Measurements from ENCODE around the gene NEUROD2.
A peak's percentile ranks its signal among the peaks of the same experiment; 100 is the strongest.

The NEUROD2 gene

DNA sequence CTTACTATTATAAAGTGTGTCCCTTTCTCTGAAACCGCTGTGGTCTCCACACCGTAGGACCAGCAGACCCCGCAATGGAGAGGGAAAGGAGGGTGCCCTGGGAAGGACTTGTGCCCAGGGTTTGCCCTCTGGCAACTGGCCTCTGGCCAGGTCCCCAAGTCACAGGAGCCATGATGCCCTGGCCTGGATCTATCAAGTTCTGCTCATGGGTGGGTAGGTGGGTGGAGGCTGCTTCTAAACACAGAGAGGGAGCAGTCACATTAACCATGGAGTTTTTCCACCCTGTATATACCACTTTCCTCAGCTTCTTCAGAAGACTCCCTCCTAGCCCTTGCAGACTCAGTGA is 9.4 kb upstream of the NEUROD2 start:
- CTCF ChIA-PET, result interaction anchor here (0.6 to 1.3 kb wide), 4 partner anchors 28 to 138 kb away, joined by 3 to 6 read pairs (median 4); no protein-coding TSS in a partner anchor
- H3K4me3 ChIP-seq (ENCODE audit: low read depth, low read length), result no peak overlapping the region
- no peaks in the 10 kb centered on the region for H3K9me3 ChIP-seq (ENCODE audit: control insufficient read depth, insufficient read depth, low read depth, low read length)
- H3K4me1 ChIP-seq (ENCODE audit: control insufficient read depth, insufficient read depth, low read length), result peaks cover 4% of the 10 kb centered on the region
- no peaks in the 10 kb centered on the region for H3K36me3 ChIP-seq (ENCODE audit: control insufficient read depth in 2 of 2, insufficient read depth in 1 of 2, low read length in 2 of 2)
- TF ChIP-seq ZNF138 (tag by site-specific recombination; IDR thresholded peaks at IDR 0.05; ENCODE audit: borderline replicate concordance), result no peak
- no peak for TF ChIP-seq ZNF621 (tag by site-specific recombination; IDR thresholded peaks at IDR 0.05)
- no peak for TF ChIP-seq ZNF202 (tag by site-specific recombination; IDR thresholded peaks at IDR 0.05; ENCODE audit: borderline replicate concordance)
- no peak for TF ChIP-seq ZNF302 (tag by site-specific recombination; IDR thresholded peaks at IDR 0.05; ENCODE audit: low read depth)
- TF ChIP-seq ZNF140 (tag by site-specific recombination; IDR thresholded peaks at IDR 0.05), result no peak
- TF ChIP-seq ZNF707 (tag by site-specific recombination; IDR thresholded peaks at IDR 0.05), result no peak
- no peak for TF ChIP-seq ZNF544 (tag by site-specific recombination; IDR thresholded peaks at IDR 0.05)
- TF ChIP-seq ZNF223 (tag by site-specific recombination; IDR thresholded peaks at IDR 0.05), result no peak
- no peak for TF ChIP-seq ZNF548 (tag by site-specific recombination; IDR thresholded peaks at IDR 0.05)
- POLR2A ChIA-PET, result no interaction called here
- peak overlapping the region; percentile 43; the same call in 1 of the 2 replicates for H3K27ac ChIP-seq (ENCODE audit: extremely low read depth, low read depth, low read length)

DNA sequence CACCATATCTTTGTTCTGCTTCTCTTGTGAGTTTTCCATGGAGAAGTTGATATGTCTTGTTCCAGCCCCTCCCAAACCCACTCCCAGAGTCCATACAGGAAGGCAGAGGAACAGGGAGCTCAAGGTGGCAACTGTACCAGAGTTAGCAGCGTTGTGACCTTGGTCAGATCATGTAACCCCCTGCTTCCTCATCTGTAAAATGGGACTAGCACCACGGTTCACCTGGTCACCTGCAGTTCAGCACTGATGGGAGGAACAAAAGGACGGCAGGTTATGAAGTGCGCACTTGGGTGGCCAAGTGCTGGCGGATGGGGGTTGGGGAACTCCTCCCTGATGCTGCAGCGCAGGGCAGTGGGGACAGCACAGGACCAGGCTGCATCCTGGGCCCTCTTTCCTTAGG is 7.7 kb upstream of the NEUROD2 start:
- no peak overlapping the region for H3K27ac ChIP-seq (ENCODE audit: extremely low read depth, low read depth, low read length)
- H3K36me3 ChIP-seq (ENCODE audit: control insufficient read depth in 2 of 2, insufficient read depth in 1 of 2, low read length in 2 of 2), result no peaks in the 10 kb centered on the region
- H3K9me3 ChIP-seq (ENCODE audit: control insufficient read depth, insufficient read depth, low read depth, low read length), result no peaks in the 10 kb centered on the region
- TF ChIP-seq MZF1 (tag by site-specific recombination; IDR thresholded peaks at IDR 0.05; ENCODE audit: borderline replicate concordance) (no peak), ZNF600 (tag by site-specific recombination; IDR thresholded peaks at IDR 0.05) (0 out of 2 replicates have a peak, but pooled peaks have one; percentile 11)
- ChIA-PET POLR2A (no interaction called here), CTCF (interaction anchor here (1.9 to 2.8 kb wide), 2 partner anchors 8 to 10 kb away, joined by 6 to 18 read pairs; no protein-coding TSS in a partner anchor)
- peaks cover 4% of the 10 kb centered on the region for H3K4me1 ChIP-seq (ENCODE audit: control insufficient read depth, insufficient read depth, low read length)
- no peak overlapping the region for H3K4me3 ChIP-seq (ENCODE audit: low read depth, low read length)

DNA sequence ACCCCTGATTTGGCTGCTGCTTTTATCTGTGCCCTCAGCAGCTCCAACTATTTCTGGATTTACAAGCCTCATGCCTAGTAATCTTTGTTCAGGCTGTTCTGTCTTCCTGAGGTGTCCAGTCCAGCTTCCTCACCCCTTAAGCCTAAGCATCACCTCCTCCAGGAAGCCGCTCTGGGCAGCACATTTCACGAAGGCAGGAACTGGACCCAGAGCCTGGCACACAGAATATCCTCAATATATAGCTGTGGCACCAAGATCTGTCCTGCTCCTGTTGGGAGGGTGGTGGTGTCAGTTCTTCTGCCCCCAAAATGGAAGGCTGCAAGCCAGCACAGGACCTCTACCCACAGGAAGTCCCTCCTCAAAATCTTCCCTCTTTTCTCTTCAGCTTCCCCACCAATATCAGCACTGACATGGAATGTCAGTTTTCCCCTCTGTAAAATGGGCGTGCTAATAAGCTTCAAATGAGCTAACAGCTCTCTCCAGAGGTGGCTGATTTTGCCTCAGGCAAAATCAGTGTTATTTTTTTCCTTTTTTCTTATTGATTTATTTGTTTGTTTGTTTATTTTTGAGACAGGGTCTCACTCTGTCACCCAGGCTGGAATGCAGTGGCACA is 6.9 kb upstream of the NEUROD2 start:
- H3K4me1 ChIP-seq (ENCODE audit: control insufficient read depth, insufficient read depth, low read length), result peaks cover 4% of the 10 kb centered on the region
- no peaks in the 10 kb centered on the region for H3K9me3 ChIP-seq (ENCODE audit: control insufficient read depth, insufficient read depth, low read depth, low read length)
- H3K27ac ChIP-seq (ENCODE audit: extremely low read depth, low read depth, low read length), result no peak overlapping the region
- TF ChIP-seq, protein P1, sequence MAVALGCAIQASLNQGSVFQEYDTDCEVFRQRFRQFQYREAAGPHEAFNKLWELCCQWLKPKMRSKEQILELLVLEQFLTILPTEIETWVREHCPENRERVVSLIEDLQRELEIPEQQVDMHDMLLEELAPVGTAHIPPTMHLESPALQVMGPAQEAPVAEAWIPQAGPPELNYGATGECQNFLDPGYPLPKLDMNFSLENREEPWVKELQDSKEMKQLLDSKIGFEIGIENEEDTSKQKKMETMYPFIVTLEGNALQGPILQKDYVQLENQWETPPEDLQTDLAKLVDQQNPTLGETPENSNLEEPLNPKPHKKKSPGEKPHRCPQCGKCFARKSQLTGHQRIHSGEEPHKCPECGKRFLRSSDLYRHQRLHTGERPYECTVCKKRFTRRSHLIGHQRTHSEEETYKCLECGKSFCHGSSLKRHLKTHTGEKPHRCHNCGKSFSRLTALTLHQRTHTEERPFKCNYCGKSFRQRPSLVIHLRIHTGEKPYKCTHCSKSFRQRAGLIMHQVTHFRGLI (tag by site-specific recombination; IDR thresholded peaks at IDR 0.05), result no peak
- TF ChIP-seq ZNF585B (tag by site-specific recombination; IDR thresholded peaks at IDR 0.05), result no peak
- TF ChIP-seq ZNF114 (tag by site-specific recombination; IDR thresholded peaks at IDR 0.05), result no peak
- TF ChIP-seq KLF16 (tag by site-specific recombination; IDR thresholded peaks at IDR 0.05), result no peak
- no peak for TF ChIP-seq ZNF394 (tag by site-specific recombination; IDR thresholded peaks at IDR 0.05; ENCODE audit: borderline replicate concordance)
- POLR2A ChIA-PET, result interaction anchor here (0.5 to 0.7 kb wide), 2 partner anchors 40 to 360 kb away, joined by 3 to 5 read pairs; no protein-coding TSS in a partner anchor
- no peaks in the 10 kb centered on the region for H3K36me3 ChIP-seq (ENCODE audit: control insufficient read depth in 2 of 2, insufficient read depth in 1 of 2, low read length in 2 of 2)
- no peak overlapping the region for H3K4me3 ChIP-seq (ENCODE audit: low read depth, low read length)
- CTCF ChIA-PET, result interaction anchor here (0.7 to 2.8 kb wide), 5 partner anchors 9 to 68 kb away, joined by 3 to 18 read pairs (median 6); no protein-coding TSS in a partner anchor

DNA sequence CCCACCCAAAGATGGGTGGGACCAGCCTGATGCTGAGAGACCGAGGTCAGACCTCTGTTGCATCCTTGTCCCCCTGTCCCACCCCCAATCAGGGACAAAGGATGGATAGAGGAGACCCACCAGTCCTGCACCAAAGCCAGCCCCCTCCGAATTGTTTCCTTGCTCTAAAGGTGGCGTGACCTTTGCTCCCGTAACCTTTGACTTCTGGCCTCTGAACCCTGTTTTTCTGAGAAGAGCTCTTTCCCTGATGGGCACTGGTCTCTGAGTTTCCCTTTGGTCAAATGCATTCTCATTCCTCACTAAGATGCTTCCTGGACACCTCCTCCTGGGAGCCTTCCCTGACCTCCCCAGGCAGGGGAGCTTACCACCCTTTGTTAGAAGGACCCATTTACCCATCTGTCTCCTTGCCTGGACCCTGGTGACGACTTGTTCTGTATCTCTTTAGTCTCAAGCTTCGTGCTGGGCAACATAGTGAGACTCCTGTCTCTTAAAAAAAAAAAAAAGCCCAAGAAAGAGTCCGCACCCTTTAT is 5.3 kb upstream of the NEUROD2 start:
- Histone ChIP-seq H3K27ac (ENCODE audit: extremely low read depth, low read depth, low read length) (no peak overlapping the region), H3K36me3 (ENCODE audit: control insufficient read depth in 2 of 2, insufficient read depth in 1 of 2, low read length in 2 of 2) (no peaks in the 10 kb centered on the region), H3K4me3 (ENCODE audit: low read depth, low read length) (no peak overlapping the region), H3K4me1 (ENCODE audit: control insufficient read depth, insufficient read depth, low read length) (peaks cover 6% of the 10 kb centered on the region; the same call in 1 of the 2 replicates), H3K9me3 (ENCODE audit: control insufficient read depth, insufficient read depth, low read depth, low read length) (no peaks in the 10 kb centered on the region)
- ChIA-PET POLR2A (interaction anchor here (0.6 kb wide), 1 partner anchor 32 kb away, joined by 11 read pairs; no protein-coding TSS in a partner anchor), CTCF (interaction anchor here (0.6 to 4.0 kb wide), 4 partner anchors 8 to 42 kb away, joined by 3 to 39 read pairs (median 11); no protein-coding TSS in a partner anchor)
- TF ChIP-seq ZBTB7A (tag by site-specific recombination; IDR thresholded peaks at IDR 0.05; ENCODE audit: low read depth), result 0 out of 2 replicates have a peak, but pooled peaks have one; percentile 7
- peak; percentile 41; the same call in 1 of the 2 replicates for TF ChIP-seq ZNF121 (tag by site-specific recombination; IDR thresholded peaks at IDR 0.05)
- TF ChIP-seq BCL11A (tag by site-specific recombination; IDR thresholded peaks at IDR 0.05; ENCODE audit: low read depth), result peak; percentile 93
- TF ChIP-seq, protein P2, sequence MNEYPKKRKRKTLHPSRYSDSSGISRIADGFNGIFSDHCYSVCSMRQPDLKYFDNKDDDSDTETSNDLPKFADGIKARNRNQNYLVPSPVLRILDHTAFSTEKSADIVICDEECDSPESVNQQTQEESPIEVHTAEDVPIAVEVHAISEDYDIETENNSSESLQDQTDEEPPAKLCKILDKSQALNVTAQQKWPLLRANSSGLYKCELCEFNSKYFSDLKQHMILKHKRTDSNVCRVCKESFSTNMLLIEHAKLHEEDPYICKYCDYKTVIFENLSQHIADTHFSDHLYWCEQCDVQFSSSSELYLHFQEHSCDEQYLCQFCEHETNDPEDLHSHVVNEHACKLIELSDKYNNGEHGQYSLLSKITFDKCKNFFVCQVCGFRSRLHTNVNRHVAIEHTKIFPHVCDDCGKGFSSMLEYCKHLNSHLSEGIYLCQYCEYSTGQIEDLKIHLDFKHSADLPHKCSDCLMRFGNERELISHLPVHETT (tag by site-specific recombination; IDR thresholded peaks at IDR 0.05), result no peak
- TF ChIP-seq BCL11B (tag by site-specific recombination; IDR thresholded peaks at IDR 0.05; ENCODE audit: low read depth), result peak; percentile 94
- no peak for TF ChIP-seq SP3 (tag by site-specific recombination; IDR thresholded peaks at IDR 0.05)
- 0 out of 2 replicates have a peak, but pooled peaks have one; percentile 18 for TF ChIP-seq GLIS2 (tag by site-specific recombination; IDR thresholded peaks at IDR 0.05)

All from HEK293 (cell line).